DMS53 treated with DMSO at 0.1 percent for 48 hours (cell line): ENCODE measurements around the gene WWTR1.

ENCODE experiments used
- DNase-seq: peaks from one replicate; lab custom pipeline; 2025; ENCODE audit not compliant: unreplicated experiment; lab: John Stamatoyannopoulos, UW

WWTR1 gene

GRCh38 chr3:149657926-149658743 lies at the start of gene WWTR1:
TSS of gene WWTR1 (minus strand) at chr3:149658025. CDS start at chr3:149657306, 719 bp downstream.
- peak; percentile 65 for DNase-seq

DNA sequence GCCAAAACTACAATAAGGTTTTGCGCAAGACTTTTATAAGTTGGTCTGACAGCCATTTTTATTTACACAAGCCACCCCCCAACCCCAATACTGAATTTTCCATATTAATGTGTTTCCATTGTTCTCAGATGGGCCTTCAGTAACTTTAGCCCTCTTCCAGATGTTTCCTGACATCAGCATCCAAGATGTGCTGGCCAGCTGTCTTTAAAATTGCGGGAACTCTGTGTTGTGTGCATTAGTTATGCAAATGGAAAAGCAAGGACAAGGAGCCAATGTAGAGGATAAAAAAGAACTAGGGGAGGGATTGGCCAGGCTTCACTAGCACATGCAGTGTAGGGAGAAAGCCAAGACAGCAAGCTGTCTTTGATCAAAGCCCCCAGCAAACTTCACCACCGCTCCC lies 49.1 kb upstream of the WWTR1 start:
- no peak for DNase-seq

- DNase-seq: no peak
Observed at GRCh38 chr3:149705416-149705815, 47.6 kb upstream of the WWTR1 start.

- no peak for DNase-seq
Observed at GRCh38 chr3:149703466-149703865, 45.6 kb upstream of the WWTR1 start.

GRCh38 chr3:149702691-149703441 lies 45.0 kb upstream of the WWTR1 start:
- no peak for DNase-seq

DNA sequence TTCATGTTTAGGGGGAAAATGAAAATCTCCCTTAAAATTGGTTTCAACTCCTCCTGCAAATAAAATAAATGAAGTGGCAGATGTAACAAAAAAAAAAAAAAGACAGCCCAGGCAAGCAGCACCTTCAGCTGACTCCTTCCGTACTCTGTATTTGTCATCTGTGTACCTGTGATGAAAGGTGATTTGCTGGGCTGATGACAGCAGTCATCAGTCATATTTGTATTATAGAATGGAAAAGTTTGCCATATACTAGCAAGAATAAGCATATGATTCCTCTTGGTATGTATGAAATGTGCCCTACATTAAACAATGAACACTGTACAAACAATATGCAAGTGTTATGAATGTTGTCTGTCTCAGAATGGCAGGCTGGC lies 44.1 kb upstream of the WWTR1 start:
- no peak for DNase-seq

DNA sequence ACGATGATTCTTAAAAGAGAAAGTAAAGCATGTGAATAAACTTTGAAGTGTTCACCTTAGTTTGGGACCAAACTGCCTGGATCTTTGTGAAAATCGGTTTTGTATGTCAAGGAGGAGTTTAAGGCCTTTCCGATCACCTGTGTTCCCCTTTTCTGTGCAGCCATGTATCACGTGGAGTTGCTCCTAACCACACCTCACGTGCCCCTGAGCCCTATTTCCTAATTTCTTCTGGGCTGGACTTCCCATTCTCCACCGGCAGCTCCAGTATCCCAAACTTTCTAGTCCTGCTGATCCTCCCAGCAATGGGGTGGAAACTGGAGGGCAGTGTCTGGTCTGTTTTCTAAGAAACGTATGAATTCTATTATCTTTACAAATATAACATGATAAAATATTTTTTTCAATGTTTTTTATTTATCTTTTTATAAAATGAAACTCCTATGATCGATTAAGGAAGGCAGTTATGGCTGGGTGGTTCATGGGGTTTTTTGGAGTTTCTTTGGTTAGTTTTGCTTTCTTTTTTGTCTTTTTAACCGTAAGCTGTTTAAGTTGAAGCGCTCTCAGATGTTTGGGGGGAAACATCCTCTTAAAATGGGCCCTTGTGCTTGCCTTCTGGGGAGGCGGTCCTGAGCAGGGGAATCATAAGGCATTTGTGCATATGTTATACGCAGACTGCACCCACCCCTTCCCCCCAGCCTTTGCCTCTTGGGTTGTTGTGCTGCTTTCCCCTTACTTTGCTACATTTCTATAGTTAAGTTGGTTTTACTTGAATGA lies 43.6 kb upstream of the WWTR1 start:
- DNase-seq: no peak

DNA sequence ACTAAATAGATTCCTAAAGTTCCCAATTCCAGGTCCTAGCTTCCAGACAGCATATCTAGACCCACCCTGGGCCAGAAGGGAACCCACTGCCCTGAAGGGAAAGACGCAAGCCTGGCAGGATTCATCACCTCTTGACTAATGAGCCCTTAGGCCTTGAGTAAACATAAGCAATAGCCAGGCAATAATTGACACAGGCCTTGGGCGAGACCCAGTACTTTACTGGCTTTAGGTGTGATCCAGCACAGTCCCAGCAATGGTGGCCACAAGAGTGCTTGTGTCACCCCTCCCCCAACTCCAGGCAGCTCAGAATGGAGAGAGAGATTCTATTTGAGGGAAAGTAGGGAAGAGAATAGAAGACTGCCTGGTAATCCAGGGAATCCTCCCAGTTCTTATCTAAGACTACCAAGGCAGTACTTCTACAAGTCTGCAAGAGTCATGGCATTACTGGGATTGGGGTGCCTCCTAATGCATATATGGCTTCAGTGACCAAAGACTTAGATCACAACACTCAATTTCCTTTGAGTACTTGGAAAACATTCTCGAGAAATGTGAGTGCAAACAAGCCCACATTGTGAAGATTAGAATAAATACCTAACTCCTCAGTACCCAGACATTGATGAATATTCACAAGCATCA lies 30.4 kb upstream of the WWTR1 start:
- peak; percentile 26 for DNase-seq

GRCh38 chr3:149686996-149687395 lies 29.2 kb upstream of the WWTR1 start:
- DNase-seq: no peak

GRCh38 chr3:149678351-149678950 lies 20.6 kb upstream of the WWTR1 start:
- DNase-seq: no peak

GRCh38 chr3:149673393-149673792 lies 15.6 kb upstream of the WWTR1 start:
- DNase-seq: no peak

DNA sequence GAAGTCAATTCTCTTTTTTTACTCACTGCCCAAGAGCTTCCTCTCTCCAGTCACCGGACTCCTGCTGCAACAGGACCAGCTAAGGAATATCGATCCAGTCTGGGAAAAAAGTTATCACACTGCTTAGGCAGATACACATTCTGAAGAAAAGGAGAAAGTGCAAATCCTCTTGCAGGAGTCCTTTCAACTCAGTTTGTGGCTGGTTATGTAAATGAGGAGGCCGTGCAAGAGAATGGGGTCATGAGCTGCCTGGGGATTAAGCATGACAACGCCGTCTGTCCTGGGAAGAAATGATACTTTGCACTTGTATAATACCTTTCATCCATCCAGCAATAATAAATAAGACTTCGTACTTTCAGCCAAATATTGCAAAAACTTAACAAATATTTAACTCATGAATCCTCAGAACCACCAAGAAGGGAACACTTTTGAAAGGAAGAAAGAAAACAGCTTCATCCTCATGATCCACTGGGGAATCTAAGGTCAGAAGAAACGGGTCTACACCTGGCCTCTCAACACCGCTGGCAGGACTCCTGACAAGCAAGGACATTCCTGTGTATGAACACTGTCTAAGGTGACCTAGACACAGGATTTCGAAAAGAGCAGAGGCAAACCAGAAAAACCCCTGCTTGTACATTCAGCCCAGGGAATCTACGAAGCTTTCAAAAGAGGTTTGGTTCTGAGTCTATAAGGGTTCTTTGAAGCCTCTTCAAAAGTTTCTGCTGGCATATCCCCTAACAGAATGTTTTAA lies 13.1 kb upstream of the WWTR1 start:
- DNase-seq: no peak

GRCh38 chr3:149667576-149667975 lies 9.8 kb upstream of the WWTR1 start:
- DNase-seq: no peak

DNA sequence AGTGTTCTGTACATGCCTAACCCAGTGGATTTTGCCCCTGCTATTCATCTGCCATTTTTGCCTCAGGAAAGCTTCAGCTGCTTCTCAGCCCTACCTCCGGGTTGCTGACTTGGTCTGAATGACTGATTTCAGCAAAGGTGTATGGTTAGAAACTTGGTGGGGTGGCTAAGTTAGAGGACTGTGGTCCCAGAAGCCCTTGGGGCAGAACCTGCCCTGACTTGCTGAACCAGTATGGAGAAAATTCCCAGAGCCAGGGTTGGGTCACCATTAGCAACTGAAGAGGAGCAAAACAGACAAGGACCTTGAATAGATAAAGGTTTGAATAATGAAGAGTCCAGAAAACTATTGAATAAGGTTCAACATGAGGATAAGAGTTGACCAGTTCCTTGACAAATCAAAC lies 6.1 kb upstream of the WWTR1 start:
- DNase-seq: no peak

GRCh38 chr3:149662240-149662887 lies 4.5 kb upstream of the WWTR1 start:
- DNase-seq: no peak

DNA sequence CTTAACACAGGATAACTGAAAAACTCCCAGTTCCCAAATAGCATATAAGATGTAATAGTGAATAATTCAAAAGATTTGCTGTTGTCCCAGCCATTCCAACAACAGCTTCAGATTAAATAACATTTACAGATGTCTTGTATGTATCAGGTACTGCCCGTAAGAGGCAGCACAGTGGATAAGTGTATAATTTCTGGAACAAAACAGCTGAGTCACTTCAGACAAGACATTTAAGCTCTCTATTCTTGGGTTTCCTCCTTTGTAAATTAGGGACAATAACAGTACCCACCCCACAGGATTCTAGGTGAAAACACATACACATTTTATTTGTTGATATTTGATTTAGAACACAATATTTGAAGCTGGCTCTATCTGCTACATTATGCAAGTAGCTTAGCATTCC lies 2.6 kb upstream of the WWTR1 start:
- no peak for DNase-seq

GRCh38 chr3:149658744-149659497 lies 1.1 kb upstream of the WWTR1 start:
- DNase-seq: peak; percentile 18

GRCh38 chr3:149657321-149657925 lies 402 bp downstream of the WWTR1 start:
- DNase-seq: peak; percentile 51
